Spleen (tissue), 11 donors: ENCODE results near the gene MRPS14. TPM values are rescaled to one million over a fixed set of nuclear protein-coding genes. Genes with fewer than 3 reads are reported as not detected.
A peak's percentile ranks its signal among the peaks of the same experiment; 100 is the strongest.

ENCODE experiments used
- DNase-seq: peaks from one replicate; pipeline ENCODE4 v3.0.0-alpha.2; 2020
- H3K27ac ChIP-seq, 8 donors: fragments of 200-600 bp; sonication (generic) in 7 of 8; 1 replicate in 4 of 8; 2 replicates in 4 of 8; pipeline versions ENCODE4 v1.5.0 to v1.8.0; 2016 to 2021; ENCODE audit warnings: inconsistent platforms in 4 of 8, mild to moderate bottlenecking in 4 of 8, moderate library complexity in 1 of 8
- H3K27me3 ChIP-seq, 7 donors: fragments of 200-600 bp; sonication (generic) in 6 of 7; replicated peaks in 1 of 7; 1 replicate in 4 of 7; 2 replicates in 3 of 7; pipeline versions ENCODE4 v1.5.0 to v1.8.0; 2016 to 2021; ENCODE audit warnings: inconsistent platforms in 3 of 7, mild to moderate bottlenecking in 1 of 7
- H3K36me3 ChIP-seq, 6 donors: fragments of 200-600 bp; sonication (generic) in 5 of 6; 1 replicate in 4 of 6; 2 replicates in 2 of 6; pipeline versions ENCODE4 v1.5.0 to v1.8.0; 2016 to 2021; ENCODE audit warnings: inconsistent platforms in 2 of 6
- H3K4me1 ChIP-seq, 6 donors: fragments of 200-600 bp; sonication (generic) in 5 of 6; 1 replicate in 3 of 6; 2 replicates in 3 of 6; pipeline versions ENCODE4 v1.5.0 to v1.8.0; 2016 to 2021; ENCODE audit warnings: inconsistent platforms in 3 of 6
- H3K4me3 ChIP-seq, 8 donors: fragments of 200-600 bp; sonication (generic) in 7 of 8; 1 replicate in 4 of 8; 2 replicates in 4 of 8; pipeline versions ENCODE4 v1.5.0 to v1.8.0; 2016 to 2021; ENCODE audit warnings: inconsistent platforms in 4 of 8, mild to moderate bottlenecking in 4 of 8, moderate library complexity in 2 of 8
- H3K9me3 ChIP-seq, 8 donors: fragments of 200-600 bp; sonication (generic) in 7 of 8; 1 replicate in 4 of 8; 2 replicates in 4 of 8; pipeline versions ENCODE4 v1.5.0 to v1.8.0; 2016 to 2021; ENCODE audit warnings: inconsistent platforms in 4 of 8
- CTCF ChIP-seq, 11 experiments: fragments of 200-600 bp in 7 of 11; fragments of 450-650 bp in 4 of 11; sonication (generic) in 4 of 11; IDR thresholded peaks in 8 of 11; conservative IDR thresholded peaks in 3 of 11; 1 replicate in 7 of 11; 2 replicates in 4 of 11; pipeline versions ENCODE4 v1.4.0 to v1.8.0; 2016 to 2021; ENCODE audit warnings: antibody characterized with exemption in 11 of 11, inconsistent platforms in 4 of 11, mild to moderate bottlenecking in 1 of 11
- POLR2A ChIP-seq, 3 donors: fragments of 450-650 bp; IDR thresholded peaks; one replicate each; pipeline ENCODE4 v1.5.1; 2017; ENCODE audit warnings: antibody characterized with exemption in 3 of 3, mild to moderate bottlenecking in 1 of 3
- POLR2AphosphoS5 ChIP-seq, 3 donors: sonication (generic); formaldehyde crosslinking; IDR thresholded peaks; one replicate each; pipeline ENCODE4 v1.5.1; 2017; ENCODE audit warnings: antibody characterized with exemption in 3 of 3
- WGBS, 5 donors: extraction: QIAGEN DNeasy Blood & Tissue Kit in 3 of 5; methylation state at CpG; one replicate each; pipeline versions ENCODE4 v1.1.5 to v1.1.7; 2013 to 2018; 5-methylcytosine and 5-hydroxymethylcytosine counted together
- intact Hi-C: fragments of 100-400 bp; cut with DNase I; formaldehyde crosslinking; loops from one replicate; pipeline ENCODE4 v1.15.0; 2023; ENCODE audit warnings: low total_unique reads
- polyA plus RNA-seq, 3 donors: library from polyadenylated mRNA; stranded (reverse); fragments of 200-250 nt; gene quantifications; one replicate each; pipeline ENCODE4 v1.2.1, GENCODE V29; 2013
- total RNA-seq, 7 donors: library from RNA; depleted of rRNA in 3 of 7; stranded (reverse); fragments of >200 nt in 3 of 7; fragmentation: NEBNext Ultra II Directional in 4 of 7; extraction: Animal tissue kit (Norgen Biotek cat#: 25700) in 4 of 7; gene quantifications; one replicate each; pipeline versions ENCODE4 v1.1.0 to v1.2.1, GENCODE V29; 2016 to 2021
- donor health status: healthy with polysubstance abuse.
- donor health status: DM: no; HTN: no; CAD: no; lungs with moderate emphysema.
- donor health status: DM: no; HTN: no; CAD: no.
- donor health status: Bipolar disorder and iron deficiency.
- donor health status: healthy.
- donor health status: DM: no; HTN: no; CAD: no.
- donor health status: DM: yes; HTN: yes; CAD: no.

Gene MRPS14
- total and polyA plus RNA-seq, 10 donors, result 10.1 to 34.5 (median 25.6) TPM

GRCh38 chr1:174989536-174990220, 33.5 kb downstream of the MRPS14 start:
- H3K36me3 ChIP-seq, result peaks cover 0 to 25% (median 0%) of the 10 kb centered on the region in 6 donors
- intact Hi-C loops, result loop anchor here (10.0 kb wide), 1 partner anchor 115 kb away; no protein-coding TSS in a partner anchor
- H3K9me3 ChIP-seq, result no peaks in the 10 kb centered on the region
- H3K27ac ChIP-seq, result peak overlapping the region in 7 of 8 donors; percentile 71 to 93 (median 85)
- 65 to 87% (median 83%) methylated on average over 5 of the region's 5 CpGs for WGBS, 5 donors
- TF ChIP-seq CTCF (IDR thresholded peaks at IDR 0.05 in 8 of 11, conservative IDR thresholded peaks at IDR 0.05 in 3 of 11) (no peak), POLR2AphosphoS5 (IDR thresholded peaks at IDR 0.05) (no peak), POLR2A (IDR thresholded peaks at IDR 0.05) (no peak)
- DNase-seq, result no peak
- H3K27me3 ChIP-seq, result no peaks in the 10 kb centered on the region
- H3K4me3 ChIP-seq, result peak overlapping the region in 4 of 8 donors; percentile 32 to 65 (median 46)
- peaks cover 0 to 30% (median 19%) of the 10 kb centered on the region in 6 donors for H3K4me1 ChIP-seq

GRCh38 chr1:174988986-174989385, 34.2 kb downstream of the MRPS14 start:
- TF ChIP-seq POLR2A (IDR thresholded peaks at IDR 0.05) (no peak), POLR2AphosphoS5 (IDR thresholded peaks at IDR 0.05) (no peak), CTCF (IDR thresholded peaks at IDR 0.05 in 8 of 11, conservative IDR thresholded peaks at IDR 0.05 in 3 of 11) (no peak)
- 76 to 92% (median 87%) methylated on average over 3 of the region's 3 CpGs for WGBS, 5 donors
- DNase-seq, result no peak
- Histone ChIP-seq H3K36me3 (peaks cover 0 to 24% (median 0%) of the 10 kb centered on the region in 6 donors), H3K27me3 (no peaks in the 10 kb centered on the region), H3K27ac (peak overlapping the region in 1 of 8 donors; percentile 86), H3K9me3 (no peaks in the 10 kb centered on the region), H3K4me3 (no peak overlapping the region), H3K4me1 (peaks cover 0 to 30% (median 19%) of the 10 kb centered on the region in 6 donors)
- intact Hi-C loops, result loop anchor here (10.0 kb wide), 1 partner anchor 114 kb away; no protein-coding TSS in a partner anchor

- peaks cover 0 to 32% (median 19%) of the 10 kb centered on the region in 6 donors for H3K4me1 ChIP-seq
- no peaks in the 10 kb centered on the region for H3K27me3 ChIP-seq
- intact Hi-C loops, result loop anchor here (10.0 kb wide), 1 partner anchor 114 kb away; no protein-coding TSS in a partner anchor
- DNase-seq, result no peak
- H3K4me3 ChIP-seq, result no peak overlapping the region
- TF ChIP-seq POLR2A (IDR thresholded peaks at IDR 0.05), result no peak
- TF ChIP-seq POLR2AphosphoS5 (IDR thresholded peaks at IDR 0.05), result no peak
- TF ChIP-seq CTCF (IDR thresholded peaks at IDR 0.05 in 8 of 11, conservative IDR thresholded peaks at IDR 0.05 in 3 of 11), result no peak
- H3K27ac ChIP-seq, result peak overlapping the region in 1 of 8 donors; percentile 7
- H3K9me3 ChIP-seq, result no peaks in the 10 kb centered on the region
- H3K36me3 ChIP-seq, result peaks cover 0 to 20% (median 0%) of the 10 kb centered on the region in 6 donors
These were observed 34.7 kb downstream of the MRPS14 start for GRCh38 chr1:174988539-174988938.

- no peak overlapping the region for H3K4me3 ChIP-seq
- intact Hi-C loops, result loop anchor here (5.0 to 10.0 kb wide), 2 partner anchors 110 to 213 kb away; no protein-coding TSS in a partner anchor
- peaks cover 0 to 41% (median 9%) of the 10 kb centered on the region in 6 donors for H3K36me3 ChIP-seq
- TF ChIP-seq POLR2A (IDR thresholded peaks at IDR 0.05) (no peak), POLR2AphosphoS5 (IDR thresholded peaks at IDR 0.05) (no peak), CTCF (IDR thresholded peaks at IDR 0.05 in 8 of 11, conservative IDR thresholded peaks at IDR 0.05 in 3 of 11) (no peak)
- 93 to 100% (median 96%) methylated on average over 4 of the region's 4 CpGs for WGBS, 5 donors
- DNase-seq, result no peak
- no peaks in the 10 kb centered on the region for H3K9me3 ChIP-seq
- peaks cover 0 to 23% (median 8%) of the 10 kb centered on the region in 6 donors for H3K4me1 ChIP-seq
- no peaks in the 10 kb centered on the region for H3K27me3 ChIP-seq
- H3K27ac ChIP-seq, result no peak overlapping the region
These were observed 38.3 kb downstream of the MRPS14 start for GRCh38 chr1:174984952-174985351.
